SK-N-MC (cell line): ENCODE results near the gene SLC18B1.

Experiments
- DNase-seq: peaks from one replicate; pipeline ENCODE4 v3.0.0-alpha.2; 2011; ENCODE audit warnings: low read depth, low spot score
- H3K27ac ChIP-seq: fragments of 200-600 bp; sonication (generic); 2 replicates; pipeline ENCODE4 v1.5.1; 2016; ENCODE audit warnings: mixed run types
- H3K36me3 ChIP-seq: fragments of 200-600 bp; sonication (generic); 2 replicates; pipeline ENCODE4 v1.6.1; 2017; ENCODE audit warnings: antibody characterized with exemption, low read length, mixed read lengths; ENCODE audit not compliant: insufficient read depth
- H3K4me3 ChIP-seq: fragments of 200-600 bp; sonication (generic); 2 replicates; pipeline ENCODE4 v1.5.1; 2016
- H3K9ac ChIP-seq: fragments of 200-600 bp; sonication (generic); 2 replicates; pipeline ENCODE4 v1.8.0; 2017; ENCODE audit warnings: mixed run types, mixed read lengths; ENCODE audit not compliant: insufficient read length
- H3K9me3 ChIP-seq: fragments of 200-600 bp; sonication (generic); 2 replicates; pipeline ENCODE4 v1.6.1; 2017; ENCODE audit warnings: low read depth, mild to moderate bottlenecking, antibody characterized with exemption, low read length, moderate library complexity, mixed read lengths
- EZH2 ChIP-seq: fragments of 200-600 bp; sonication (generic); IDR thresholded peaks from one replicate; pipeline ENCODE4 v1.6.1; 2017; ENCODE audit warnings: antibody characterized with exemption
- FOXP2 ChIP-seq: optimal IDR thresholded peaks from 2 replicates; pipeline ENCODE3; 2011; ENCODE audit warnings: mild to moderate bottlenecking, moderate library complexity; ENCODE audit not compliant: insufficient read depth; ENCODE audit errors: extremely low read length, control extremely low read depth
- POLR2AphosphoS5 ChIP-seq: IDR thresholded peaks from 2 replicates; pipeline ENCODE4 v1.6.1; 2012; ENCODE audit warnings: mild to moderate bottlenecking, low read depth, low read length, borderline replicate concordance

SLC18B1 gene

GRCh38 chr6:132817554-132818403, 19.3 kb upstream of the SLC18B1 start:
- peak overlapping the region; percentile 38 for H3K9ac ChIP-seq
- peaks cover 53% of the 10 kb centered on the region for H3K36me3 ChIP-seq
- TF ChIP-seq FOXP2 (no peak), POLR2AphosphoS5 (no peak; the same call in 1 of the 2 replicates), EZH2 (no peak)
- no peak for DNase-seq
- H3K4me3 ChIP-seq: no peak overlapping the region
- peak overlapping the region; percentile 80 for H3K27ac ChIP-seq
- no peaks in the 10 kb centered on the region for H3K9me3 ChIP-seq

- Histone ChIP-seq H3K4me3 (peak overlapping the region; percentile 98), H3K27ac (peak overlapping the region; percentile 78), H3K36me3 (peaks cover 53% of the 10 kb centered on the region), H3K9ac (peak overlapping the region; percentile 99), H3K9me3 (no peaks in the 10 kb centered on the region)
- TF ChIP-seq EZH2: no peak
- TF ChIP-seq POLR2AphosphoS5: no peak
- TF ChIP-seq FOXP2: no peak
- no peak for DNase-seq
Measured at GRCh38 chr6:132816660-132817059, 18.2 kb upstream of the SLC18B1 start.

- DNase-seq: no peak
- H3K36me3 ChIP-seq: peaks cover 52% of the 10 kb centered on the region
- no peaks in the 10 kb centered on the region for H3K9me3 ChIP-seq
Measured at GRCh38 chr6:132814716-132815570, 16.5 kb upstream of the SLC18B1 start.

GRCh38 chr6:132813173-132813856, 14.9 kb upstream of the SLC18B1 start:
- DNase-seq: no peak
- no peaks in the 10 kb centered on the region for H3K9me3 ChIP-seq
- peaks cover 36% of the 10 kb centered on the region for H3K36me3 ChIP-seq
- H3K9ac ChIP-seq: peak overlapping the region; percentile 93
- TF ChIP-seq POLR2AphosphoS5 (no peak; the same call in 1 of the 2 replicates), EZH2 (no peak), FOXP2 (no peak)
- peak overlapping the region; percentile 80 for H3K27ac ChIP-seq
- H3K4me3 ChIP-seq: peak overlapping the region; percentile 98

More at GRCh38 chr6:132814716-132815570, 16.5 kb upstream of the SLC18B1 start:
- Histone ChIP-seq H3K27ac (peak overlapping the region; percentile 78), H3K9ac (peak overlapping the region; percentile 99), H3K4me3 (peak overlapping the region; percentile 98)
- TF ChIP-seq POLR2AphosphoS5: peak; percentile 35; the same call in 1 of the 2 replicates
- no peak for TF ChIP-seq FOXP2

GRCh38 chr6:132812756-132813172, 14.3 kb upstream of the SLC18B1 start:
- Histone ChIP-seq H3K9me3 (no peaks in the 10 kb centered on the region), H3K27ac (peak overlapping the region; percentile 80), H3K36me3 (peaks cover 31% of the 10 kb centered on the region), H3K4me3 (peak overlapping the region; percentile 98), H3K9ac (peak overlapping the region; percentile 93)
- TF ChIP-seq EZH2 (no peak), FOXP2 (no peak), POLR2AphosphoS5 (no peak)
- DNase-seq: no peak

- H3K4me3 ChIP-seq: peak overlapping the region; percentile 98
- TF ChIP-seq EZH2 (no peak), FOXP2 (no peak), POLR2AphosphoS5 (no peak)
- H3K9ac ChIP-seq: peak overlapping the region; percentile 93
- peak overlapping the region; percentile 80; the same call in 1 of the 2 replicates for H3K27ac ChIP-seq
- peaks cover 26% of the 10 kb centered on the region for H3K36me3 ChIP-seq
- DNase-seq: no peak
- H3K9me3 ChIP-seq: no peaks in the 10 kb centered on the region
Measured at GRCh38 chr6:132812255-132812732, 13.9 kb upstream of the SLC18B1 start.

GRCh38 chr6:132811276-132811675, 12.8 kb upstream of the SLC18B1 start:
- no peak overlapping the region for H3K27ac ChIP-seq
- no peaks in the 10 kb centered on the region for H3K9me3 ChIP-seq
- no peak overlapping the region for H3K9ac ChIP-seq
- peaks cover 16% of the 10 kb centered on the region for H3K36me3 ChIP-seq
- H3K4me3 ChIP-seq: no peak overlapping the region
- no peak for TF ChIP-seq FOXP2
- DNase-seq: no peak

- DNase-seq: no peak
- H3K9me3 ChIP-seq: no peaks in the 10 kb centered on the region
- no peak for TF ChIP-seq EZH2
- TF ChIP-seq POLR2AphosphoS5: no peak
- no peak for TF ChIP-seq FOXP2
- H3K27ac ChIP-seq: no peak overlapping the region
- no peak overlapping the region for H3K4me3 ChIP-seq
- H3K36me3 ChIP-seq: no peaks in the 10 kb centered on the region
- H3K9ac ChIP-seq: no peak overlapping the region
Measured at GRCh38 chr6:132805548-132805947, 7.1 kb upstream of the SLC18B1 start.
